Mesothelial cell of epicardium (in vitro differentiated cells): ENCODE results near the gene CAPZB. TPM values are rescaled to one million over a fixed set of nuclear protein-coding genes. Genes with fewer than 3 reads are reported as not detected.

Experiments used
- DNase-seq, 2 experiments: peaks; one replicate each; pipeline ENCODE4 v3.0.0; 2021; ENCODE audit warnings: low spot score in 2 of 2; ENCODE audit not compliant: unreplicated experiment in 2 of 2
- H3K27ac Mint-ChIP-seq: 2 replicates; pipeline ENCODE4 v1.8.0; 2021; ENCODE audit warnings: mixed read lengths
- H3K27me3 Mint-ChIP-seq: 2 replicates; pipeline ENCODE4 v1.8.0; 2021; ENCODE audit warnings: low read depth, mixed read lengths
- H3K36me3 Mint-ChIP-seq: 2 replicates; pipeline ENCODE4 v1.8.0; 2021; ENCODE audit warnings: mixed read lengths
- H3K4me1 Mint-ChIP-seq: 2 replicates; pipeline ENCODE4 v1.8.0; 2021; ENCODE audit warnings: mixed read lengths
- H3K4me3 Mint-ChIP-seq: 2 replicates; pipeline ENCODE4 v1.8.0; 2021; ENCODE audit warnings: mild to moderate bottlenecking, moderate library complexity, mixed read lengths
- H3K9me3 Mint-ChIP-seq: 2 replicates; pipeline ENCODE4 v1.8.0; 2021; ENCODE audit warnings: mixed read lengths
- total RNA-seq: library from RNA; stranded (reverse); gene quantifications from 3 replicates; pipeline ENCODE4 v1.2.1, GENCODE V29; 2021
- TF ChIP-seq, protein P1 (sequence below): fragments of 200-600 bp; sonication (generic); IDR thresholded peaks from one replicate; pipeline ENCODE4 v1.5.0; 2021; ENCODE audit warnings: antibody characterized with exemption; ENCODE audit not compliant: unreplicated experiment

Gene CAPZB
- total RNA-seq, 1 donor from 2014 or later, result 192 TPM

DNA sequence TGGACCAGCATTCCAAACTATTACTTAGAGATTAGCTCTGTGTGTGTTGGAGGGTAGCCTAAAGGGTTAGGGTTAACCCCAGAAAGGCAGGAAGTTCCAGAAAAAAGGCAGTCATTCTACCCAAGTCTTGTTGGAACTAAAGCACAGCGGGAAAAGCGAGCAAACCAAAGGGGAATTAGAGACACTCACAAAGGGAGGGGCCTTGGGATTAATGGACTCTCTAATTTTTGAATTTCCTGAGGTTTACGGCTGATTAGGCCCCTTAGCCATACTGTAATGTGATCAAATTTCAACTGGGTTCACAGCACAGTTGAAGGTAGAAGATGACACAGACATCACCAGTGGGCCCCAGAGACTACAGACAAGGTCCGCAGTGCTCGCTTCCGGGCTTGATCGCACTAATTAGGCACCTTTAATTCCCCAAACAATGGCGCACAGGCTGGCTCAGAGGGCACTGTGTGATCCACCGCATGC lies 28.3 kb downstream of the CAPZB start:
- TF ChIP-seq, protein P1, sequence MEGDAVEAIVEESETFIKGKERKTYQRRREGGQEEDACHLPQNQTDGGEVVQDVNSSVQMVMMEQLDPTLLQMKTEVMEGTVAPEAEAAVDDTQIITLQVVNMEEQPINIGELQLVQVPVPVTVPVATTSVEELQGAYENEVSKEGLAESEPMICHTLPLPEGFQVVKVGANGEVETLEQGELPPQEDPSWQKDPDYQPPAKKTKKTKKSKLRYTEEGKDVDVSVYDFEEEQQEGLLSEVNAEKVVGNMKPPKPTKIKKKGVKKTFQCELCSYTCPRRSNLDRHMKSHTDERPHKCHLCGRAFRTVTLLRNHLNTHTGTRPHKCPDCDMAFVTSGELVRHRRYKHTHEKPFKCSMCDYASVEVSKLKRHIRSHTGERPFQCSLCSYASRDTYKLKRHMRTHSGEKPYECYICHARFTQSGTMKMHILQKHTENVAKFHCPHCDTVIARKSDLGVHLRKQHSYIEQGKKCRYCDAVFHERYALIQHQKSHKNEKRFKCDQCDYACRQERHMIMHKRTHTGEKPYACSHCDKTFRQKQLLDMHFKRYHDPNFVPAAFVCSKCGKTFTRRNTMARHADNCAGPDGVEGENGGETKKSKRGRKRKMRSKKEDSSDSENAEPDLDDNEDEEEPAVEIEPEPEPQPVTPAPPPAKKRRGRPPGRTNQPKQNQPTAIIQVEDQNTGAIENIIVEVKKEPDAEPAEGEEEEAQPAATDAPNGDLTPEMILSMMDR, result no peak
- Mint-ChIP-seq H3K36me3 (no peaks in the 10 kb centered on the region), H3K27me3 (no peaks in the 10 kb centered on the region), H3K9me3 (no peaks in the 10 kb centered on the region), H3K27ac (peak overlapping the region; percentile 84), H3K4me1 (peaks cover 44% of the 10 kb centered on the region), H3K4me3 (no peak overlapping the region)
- DNase-seq, result no peak

DNA sequence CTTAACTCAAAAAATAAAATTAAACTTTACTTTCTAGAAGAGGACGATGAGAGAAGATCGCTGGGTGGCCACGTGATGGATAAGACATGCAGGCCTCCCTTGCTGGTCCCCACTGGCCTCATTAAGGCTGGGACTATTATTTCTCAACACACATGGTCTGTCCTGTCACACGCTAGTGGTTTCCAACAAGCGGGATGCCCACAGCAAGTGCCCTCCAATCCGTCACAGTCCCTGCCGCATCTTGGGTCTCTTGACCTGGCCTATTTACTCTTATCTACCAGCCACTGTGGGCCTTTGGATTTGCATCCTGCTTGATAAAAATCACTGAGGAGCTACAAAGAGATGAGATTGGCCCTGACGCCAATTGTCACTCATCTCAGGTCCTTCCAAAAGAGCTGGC lies 30.0 kb downstream of the CAPZB start:
- Mint-ChIP-seq H3K9me3 (no peaks in the 10 kb centered on the region), H3K4me1 (peaks cover 53% of the 10 kb centered on the region), H3K36me3 (no peaks in the 10 kb centered on the region), H3K4me3 (no peak overlapping the region), H3K27ac (no peak overlapping the region), H3K27me3 (no peaks in the 10 kb centered on the region)
- TF ChIP-seq, protein P1, result no peak
- DNase-seq, result no peak

GRCh38 chr1:19454265-19455146 lies 30.8 kb downstream of the CAPZB start:
- Mint-ChIP-seq H3K27ac (peak overlapping the region; percentile 54), H3K27me3 (no peaks in the 10 kb centered on the region), H3K9me3 (no peaks in the 10 kb centered on the region), H3K4me1 (peaks cover 55% of the 10 kb centered on the region), H3K36me3 (no peaks in the 10 kb centered on the region), H3K4me3 (no peak overlapping the region)
- TF ChIP-seq, protein P1, result no peak
- no peak for DNase-seq

GRCh38 chr1:19453741-19454201 lies 31.6 kb downstream of the CAPZB start:
- no peaks in the 10 kb centered on the region for H3K36me3 Mint-ChIP-seq
- no peaks in the 10 kb centered on the region for H3K9me3 Mint-ChIP-seq
- H3K4me3 Mint-ChIP-seq, result no peak overlapping the region
- TF ChIP-seq, protein P1, result no peak
- peaks cover 60% of the 10 kb centered on the region for H3K4me1 Mint-ChIP-seq
- DNase-seq, result no peak
- H3K27ac Mint-ChIP-seq, result peak overlapping the region; percentile 54
- H3K27me3 Mint-ChIP-seq, result no peaks in the 10 kb centered on the region

GRCh38 chr1:19452221-19452663 lies 33.1 kb downstream of the CAPZB start:
- Mint-ChIP-seq H3K27me3 (no peaks in the 10 kb centered on the region), H3K4me3 (no peak overlapping the region), H3K4me1 (peaks cover 65% of the 10 kb centered on the region), H3K36me3 (no peaks in the 10 kb centered on the region), H3K9me3 (no peaks in the 10 kb centered on the region), H3K27ac (no peak overlapping the region)
- no peak for DNase-seq
- TF ChIP-seq, protein P1, result no peak
